Type B pancreatic cell (in vitro differentiated cells): ENCODE data around the gene AMDHD2. TPM values are rescaled to one million over a fixed set of nuclear protein-coding genes. Genes with fewer than 3 reads are reported as not detected.

Experiments used
- DNase-seq: peaks from one replicate; pipeline ENCODE4 v3.0.0; 2021; ENCODE audit warnings: mixed read lengths; ENCODE audit not compliant: unreplicated experiment; ENCODE audit errors: extremely low spot score
- H3K27ac Mint-ChIP-seq: 2 replicates; pipeline ENCODE4 v1.8.0; 2021; ENCODE audit warnings: mild to moderate bottlenecking, mixed read lengths
- H3K27me3 Mint-ChIP-seq: 2 replicates; pipeline ENCODE4 v1.8.0; 2021; ENCODE audit warnings: mixed read lengths
- H3K36me3 Mint-ChIP-seq: 2 replicates; pipeline ENCODE4 v1.8.0; 2021; ENCODE audit warnings: mixed read lengths
- H3K4me1 Mint-ChIP-seq: one replicate; pipeline ENCODE4 v1.8.0; 2021; ENCODE audit warnings: mixed read lengths; ENCODE audit not compliant: unreplicated experiment
- H3K4me3 Mint-ChIP-seq: 2 replicates; pipeline ENCODE4 v1.8.0; 2021; ENCODE audit warnings: mild to moderate bottlenecking, mixed read lengths
- H3K9me3 Mint-ChIP-seq: 2 replicates; pipeline ENCODE4 v1.8.0; 2021; ENCODE audit warnings: mixed read lengths
- total RNA-seq: library from RNA; stranded (reverse); gene quantifications from 2 replicates; pipeline ENCODE4 v1.2.1, GENCODE V29; 2021; ENCODE audit warnings: low replicate concordance
- TF ChIP-seq, protein P1 (sequence below): fragments of 200-600 bp; sonication (generic); conservative IDR thresholded peaks from 2 replicates; pipeline ENCODE4 v1.5.0; 2021; ENCODE audit warnings: antibody characterized with exemption, mild to moderate bottlenecking

Gene AMDHD2
- total RNA-seq, 1 donor from 2014 or later = 46.1 TPM

GRCh38 chr16:2472885-2473445 is 47.2 kb upstream of the AMDHD2 start:
- no peak for DNase-seq
- peaks cover 9% of the 10 kb centered on the region for H3K27me3 Mint-ChIP-seq
- no peaks in the 10 kb centered on the region for H3K9me3 Mint-ChIP-seq
- TF ChIP-seq, protein P1, sequence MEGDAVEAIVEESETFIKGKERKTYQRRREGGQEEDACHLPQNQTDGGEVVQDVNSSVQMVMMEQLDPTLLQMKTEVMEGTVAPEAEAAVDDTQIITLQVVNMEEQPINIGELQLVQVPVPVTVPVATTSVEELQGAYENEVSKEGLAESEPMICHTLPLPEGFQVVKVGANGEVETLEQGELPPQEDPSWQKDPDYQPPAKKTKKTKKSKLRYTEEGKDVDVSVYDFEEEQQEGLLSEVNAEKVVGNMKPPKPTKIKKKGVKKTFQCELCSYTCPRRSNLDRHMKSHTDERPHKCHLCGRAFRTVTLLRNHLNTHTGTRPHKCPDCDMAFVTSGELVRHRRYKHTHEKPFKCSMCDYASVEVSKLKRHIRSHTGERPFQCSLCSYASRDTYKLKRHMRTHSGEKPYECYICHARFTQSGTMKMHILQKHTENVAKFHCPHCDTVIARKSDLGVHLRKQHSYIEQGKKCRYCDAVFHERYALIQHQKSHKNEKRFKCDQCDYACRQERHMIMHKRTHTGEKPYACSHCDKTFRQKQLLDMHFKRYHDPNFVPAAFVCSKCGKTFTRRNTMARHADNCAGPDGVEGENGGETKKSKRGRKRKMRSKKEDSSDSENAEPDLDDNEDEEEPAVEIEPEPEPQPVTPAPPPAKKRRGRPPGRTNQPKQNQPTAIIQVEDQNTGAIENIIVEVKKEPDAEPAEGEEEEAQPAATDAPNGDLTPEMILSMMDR = no peak
- H3K36me3 Mint-ChIP-seq = peaks cover 4% of the 10 kb centered on the region
- H3K4me3 Mint-ChIP-seq = peak overlapping the region; percentile 86
- peaks cover 25% of the 10 kb centered on the region for H3K4me1 Mint-ChIP-seq
- H3K27ac Mint-ChIP-seq = no peak overlapping the region

GRCh38 chr16:2473446-2473926 is 46.7 kb upstream of the AMDHD2 start:
- peak overlapping the region; percentile 86 for H3K4me3 Mint-ChIP-seq
- no peaks in the 10 kb centered on the region for H3K9me3 Mint-ChIP-seq
- H3K4me1 Mint-ChIP-seq = peaks cover 27% of the 10 kb centered on the region
- peaks cover 4% of the 10 kb centered on the region for H3K36me3 Mint-ChIP-seq
- TF ChIP-seq, protein P1 = no peak
- H3K27ac Mint-ChIP-seq = no peak overlapping the region
- H3K27me3 Mint-ChIP-seq = peaks cover 9% of the 10 kb centered on the region
- no peak for DNase-seq

DNA sequence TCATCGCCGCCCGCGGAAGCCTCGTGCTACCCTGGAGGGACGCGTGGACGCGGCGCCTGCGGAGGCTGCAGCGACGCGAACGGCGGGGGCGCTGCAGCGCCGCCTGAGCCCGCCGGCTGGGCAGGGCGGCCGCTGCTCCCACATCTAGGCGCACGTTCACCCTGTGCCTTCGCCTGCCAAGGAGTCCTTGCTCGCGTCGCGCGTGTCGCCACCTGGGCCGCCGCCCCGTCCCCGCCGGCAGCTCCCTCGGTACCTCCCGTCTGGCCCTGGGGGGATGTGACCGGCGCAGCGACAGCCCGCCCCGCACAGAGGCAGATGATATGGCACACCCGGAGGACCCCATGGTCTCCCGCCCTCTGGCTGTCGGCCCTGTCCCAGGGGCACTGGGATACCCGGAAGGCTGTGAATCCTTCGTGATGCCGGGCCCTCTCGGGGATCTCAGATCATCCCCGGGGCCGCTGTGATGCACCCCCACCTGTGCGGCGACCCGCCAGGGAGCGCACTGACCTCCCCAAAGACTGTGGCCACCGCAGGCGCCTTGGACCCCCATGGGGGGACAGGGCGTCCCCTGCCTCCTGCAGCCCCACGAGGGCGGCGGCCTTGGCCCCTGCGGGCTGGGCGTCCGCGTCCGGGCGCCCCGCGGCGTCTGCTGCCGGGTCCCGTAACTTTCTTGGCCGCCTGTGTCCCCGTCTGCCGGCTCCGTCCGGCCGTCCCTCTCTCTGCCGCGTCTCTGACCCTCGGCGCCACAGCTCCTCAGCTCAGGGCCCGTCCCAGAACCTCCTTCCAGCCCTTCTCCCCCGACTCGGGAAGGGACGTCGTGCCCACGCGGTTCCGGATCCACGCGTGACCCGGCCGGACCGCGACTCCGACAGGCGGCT is 45.9 kb upstream of the AMDHD2 start:
- TF ChIP-seq, protein P1 = peak; percentile 51
- peak overlapping the region; percentile 80 for H3K4me3 Mint-ChIP-seq
- no peaks in the 10 kb centered on the region for H3K9me3 Mint-ChIP-seq
- peaks cover 27% of the 10 kb centered on the region for H3K4me1 Mint-ChIP-seq
- DNase-seq = no peak
- peaks cover 4% of the 10 kb centered on the region for H3K36me3 Mint-ChIP-seq
- peaks cover 9% of the 10 kb centered on the region for H3K27me3 Mint-ChIP-seq
- no peak overlapping the region for H3K27ac Mint-ChIP-seq

- peak within 1 kb of the TSS; percentile 67 for H3K27ac Mint-ChIP-seq
- H3K4me1 Mint-ChIP-seq = peaks cover 24% of the 10 kb centered on the region
- DNase-seq = peak; percentile 91
- H3K9me3 Mint-ChIP-seq = no peaks in the 10 kb centered on the region
- peaks cover 4% of the 10 kb centered on the region for H3K27me3 Mint-ChIP-seq
- TF ChIP-seq, protein P1 = no peak
- peak within 1 kb of the TSS; percentile 82 for H3K4me3 Mint-ChIP-seq
- peaks cover 4% of the 10 kb centered on the region for H3K36me3 Mint-ChIP-seq
Measured at GRCh38 chr16:2474877-2475412, 45.2 kb upstream of the AMDHD2 start, which contains the start of gene TBC1D24. Gene TBC1D24 (plus strand): TSS chr16:2475127. CDS start chr16:2496149, 21,022 bp downstream.

GRCh38 chr16:2475413-2476344 is 44.5 kb upstream of the AMDHD2 start:
- peaks cover 4% of the 10 kb centered on the region for H3K36me3 Mint-ChIP-seq
- DNase-seq = no peak
- H3K27me3 Mint-ChIP-seq = no peaks in the 10 kb centered on the region
- peaks cover 17% of the 10 kb centered on the region for H3K4me1 Mint-ChIP-seq
- H3K27ac Mint-ChIP-seq = peak overlapping the region; percentile 67
- no peaks in the 10 kb centered on the region for H3K9me3 Mint-ChIP-seq
- H3K4me3 Mint-ChIP-seq = peak overlapping the region; percentile 82
- TF ChIP-seq, protein P1 = no peak
